GM21360 (cell line): ENCODE data around the gene TMEM33.
"Not testable (repeated sequence)": the region's sequence is repeated elsewhere in the genome, so short reads cannot be mapped to it uniquely, and the experiment has no call there.

ENCODE experiments used
- ATAC-seq: cut with Tn5 transposase; IDR thresholded peaks from one replicate; pipeline ENCODE4 v1.9.1; 2021; ENCODE audit warnings: mild to moderate bottlenecking, moderate library complexity; ENCODE audit not compliant: unreplicated experiment

TMEM33 gene, protein sequence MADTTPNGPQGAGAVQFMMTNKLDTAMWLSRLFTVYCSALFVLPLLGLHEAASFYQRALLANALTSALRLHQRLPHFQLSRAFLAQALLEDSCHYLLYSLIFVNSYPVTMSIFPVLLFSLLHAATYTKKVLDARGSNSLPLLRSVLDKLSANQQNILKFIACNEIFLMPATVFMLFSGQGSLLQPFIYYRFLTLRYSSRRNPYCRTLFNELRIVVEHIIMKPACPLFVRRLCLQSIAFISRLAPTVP

DNA sequence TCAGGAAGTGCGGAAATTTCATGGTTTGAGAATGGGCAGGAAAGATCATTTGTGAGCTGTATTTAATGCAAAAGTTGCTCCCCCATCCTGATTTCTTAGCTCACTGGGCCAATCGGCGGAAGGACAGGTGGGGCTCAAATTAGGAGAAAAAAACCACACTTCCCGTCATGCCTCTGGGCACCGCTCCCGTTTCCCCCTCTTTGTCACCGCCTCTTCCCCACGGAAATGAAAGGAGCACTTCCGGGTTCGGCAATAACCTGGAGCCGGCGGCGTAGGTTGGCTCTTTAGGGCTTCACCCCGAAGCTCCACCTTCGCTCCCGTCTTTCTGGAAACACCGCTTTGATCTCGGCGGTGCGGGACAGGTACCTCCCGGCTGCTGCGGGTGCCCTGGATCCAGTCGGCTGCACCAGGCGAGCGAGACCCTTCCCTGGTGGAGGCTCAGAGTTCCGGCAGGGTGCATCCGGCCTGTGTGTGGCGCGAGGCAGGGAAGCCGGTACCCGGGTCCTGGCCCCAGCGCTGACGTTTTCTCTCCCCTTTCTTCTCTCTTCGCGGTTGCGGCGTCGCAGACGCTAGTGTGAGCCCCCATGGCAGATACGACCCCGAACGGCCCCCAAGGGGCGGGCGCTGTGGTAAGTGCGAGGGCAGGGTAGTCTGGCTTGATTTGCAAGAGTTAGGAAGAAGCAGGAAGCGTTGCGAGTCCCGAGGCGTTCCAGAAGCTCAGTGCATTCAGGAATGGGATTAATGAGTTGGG is at the start of gene TMEM33:
Gene TMEM33 (plus strand): TSS at position 529 of the 751 bp plus-strand sequence. CDS start 56 bp downstream, at position 585.
- ATAC-seq, result peak; percentile 90

DNA sequence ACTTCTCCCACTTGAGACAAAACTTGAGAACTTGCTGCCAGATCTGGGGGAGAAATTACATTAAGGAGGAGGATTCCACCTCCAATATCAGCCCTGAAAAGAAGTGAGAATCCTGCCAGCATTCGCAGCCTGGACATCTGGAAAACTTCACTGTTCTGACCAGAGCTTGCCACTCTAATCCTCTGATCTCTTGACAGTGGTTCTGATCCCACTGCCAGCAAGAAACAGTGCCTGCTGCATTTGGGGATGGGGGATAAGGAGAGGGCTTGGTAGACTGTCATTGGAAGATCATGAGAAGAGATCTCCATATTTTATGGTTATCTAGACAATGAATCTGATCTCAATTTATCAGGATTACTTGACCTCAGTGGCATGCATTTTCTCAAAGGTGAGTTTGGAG is 49.8 kb upstream of the TMEM33 start:
- no peak for ATAC-seq

DNA sequence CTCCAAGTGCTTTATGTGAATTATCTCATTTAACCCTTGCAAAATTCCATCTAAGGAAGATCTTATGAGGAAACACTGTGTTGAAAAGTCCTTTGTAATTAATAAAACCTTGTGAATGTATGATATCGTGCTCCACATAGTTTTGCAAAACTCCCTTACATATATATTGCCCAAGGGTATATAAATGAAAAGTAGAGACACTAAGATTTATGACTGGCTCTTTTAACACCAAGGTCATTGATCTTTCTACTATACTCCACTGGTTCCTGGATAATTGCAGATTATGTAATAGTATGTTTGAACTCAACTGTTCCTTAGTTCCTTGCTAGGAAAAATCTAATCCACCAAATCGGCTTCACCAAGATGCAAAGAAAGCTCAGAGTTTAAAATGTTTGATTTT is 48.0 kb upstream of the TMEM33 start:
- ATAC-seq, result no peak

DNA sequence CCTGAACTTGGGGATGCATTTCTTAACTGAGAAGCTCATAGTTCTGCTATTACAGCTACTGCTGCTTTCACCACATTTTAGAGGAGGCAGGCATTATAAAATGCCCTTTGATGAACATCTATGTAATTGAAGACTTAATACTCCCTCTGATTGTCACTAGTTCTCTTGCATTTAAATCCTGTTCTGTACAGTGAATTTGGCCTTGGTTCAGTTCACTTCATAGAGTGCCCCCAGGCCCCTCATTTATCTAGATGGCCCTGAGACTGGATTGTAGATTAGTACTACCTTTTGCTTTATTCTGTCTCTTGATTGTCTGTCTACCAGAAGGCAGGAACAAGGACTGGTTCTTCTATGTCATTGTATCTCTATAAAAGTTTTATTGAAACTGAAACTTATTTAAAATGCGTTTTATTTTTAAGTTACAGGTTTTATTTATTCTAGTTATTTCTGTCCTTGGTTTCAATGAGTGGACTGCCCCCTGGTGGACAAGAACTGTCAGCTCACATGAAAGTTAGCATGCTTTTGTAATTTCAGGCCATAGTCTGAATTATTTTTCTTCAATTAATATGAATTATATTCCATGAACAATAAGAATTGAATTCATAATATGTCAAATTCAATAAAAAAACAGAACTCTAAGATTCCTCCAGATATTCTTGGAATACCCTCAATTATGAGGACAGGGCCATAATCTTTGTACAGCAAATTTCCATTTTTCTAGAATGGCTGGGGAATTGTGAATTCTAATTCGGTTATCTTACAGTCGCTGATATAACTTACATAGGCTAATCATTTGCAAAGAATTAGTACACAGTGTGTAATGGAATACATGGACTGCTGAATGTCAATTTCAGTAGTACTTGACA is 47.2 kb upstream of the TMEM33 start:
- no peak for ATAC-seq

DNA sequence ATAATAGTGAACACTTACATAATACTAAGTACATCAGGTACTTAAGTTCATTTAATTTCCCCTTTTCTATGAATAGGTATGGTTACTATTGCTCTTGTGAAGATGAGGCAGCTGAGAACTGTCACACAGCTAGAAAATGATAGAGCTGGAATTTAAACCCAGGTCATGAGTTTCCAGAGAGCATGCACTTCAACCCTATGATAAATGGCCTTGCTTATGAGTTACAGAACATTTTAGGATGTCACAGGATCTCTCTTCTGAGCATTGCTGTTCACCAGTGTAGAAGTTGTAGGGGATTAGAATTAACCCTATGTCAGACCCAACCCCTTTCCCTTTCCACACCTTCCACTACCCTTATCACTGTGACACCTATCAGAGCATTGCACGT is 46.5 kb upstream of the TMEM33 start:
- no peak for ATAC-seq

DNA sequence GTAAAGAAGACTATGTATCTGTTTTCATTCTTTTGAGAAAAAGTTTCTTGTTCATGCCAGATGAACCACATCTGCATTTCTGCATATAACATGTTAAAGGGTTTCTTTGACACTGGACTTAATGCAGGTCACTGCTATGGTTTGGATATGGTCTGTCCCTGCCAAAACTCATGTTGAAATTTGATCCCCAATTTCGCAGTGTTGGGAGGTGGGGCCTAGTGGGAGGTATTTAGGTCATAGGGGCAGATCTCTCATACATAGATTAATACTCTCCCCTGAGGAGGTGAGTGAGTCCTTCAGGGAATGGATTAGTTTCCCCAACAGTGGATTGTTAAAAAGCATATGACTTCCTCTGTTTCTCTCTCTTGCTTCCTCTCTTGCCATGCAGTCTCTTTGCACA is 45.9 kb upstream of the TMEM33 start:
- no peak for ATAC-seq

DNA sequence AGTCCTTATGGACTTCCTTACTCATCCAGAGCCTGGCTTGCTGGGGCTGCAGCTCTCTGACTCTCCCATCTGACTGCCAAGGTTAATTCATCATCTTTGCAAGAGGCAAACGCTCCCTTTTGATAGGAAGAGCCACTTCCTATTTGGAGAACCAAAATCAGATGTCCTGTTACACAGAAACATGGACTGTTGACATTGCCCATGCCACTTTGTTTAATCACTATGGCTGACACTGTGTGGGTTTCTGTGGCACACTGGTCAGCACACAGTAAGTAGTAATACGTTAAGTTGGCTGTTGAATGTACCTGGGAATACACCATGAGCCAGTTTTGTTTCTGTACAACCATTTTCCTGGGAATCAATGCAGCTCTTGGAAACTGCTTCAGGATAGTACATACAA is 45.1 kb upstream of the TMEM33 start:
- no peak for ATAC-seq

DNA sequence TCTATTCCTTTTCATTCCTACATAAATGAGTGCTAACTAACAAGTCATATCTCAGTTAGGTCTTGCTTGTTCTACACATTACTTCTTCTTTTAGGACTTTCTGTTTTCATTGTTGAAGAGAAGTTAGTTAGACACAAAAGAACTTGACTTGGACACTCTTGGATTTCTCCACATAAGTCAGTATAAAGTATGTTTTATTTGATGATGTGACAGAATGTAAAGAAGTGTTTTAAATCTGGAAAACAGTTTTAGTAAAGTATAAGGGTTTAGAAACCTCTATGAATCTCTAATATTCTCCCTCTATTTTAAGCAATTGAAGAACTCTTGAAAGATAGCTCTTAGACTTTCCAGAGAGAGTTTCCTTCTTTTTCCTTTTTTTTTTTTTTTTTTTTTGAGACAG is 38.6 kb upstream of the TMEM33 start:
- ATAC-seq, result no peak

DNA sequence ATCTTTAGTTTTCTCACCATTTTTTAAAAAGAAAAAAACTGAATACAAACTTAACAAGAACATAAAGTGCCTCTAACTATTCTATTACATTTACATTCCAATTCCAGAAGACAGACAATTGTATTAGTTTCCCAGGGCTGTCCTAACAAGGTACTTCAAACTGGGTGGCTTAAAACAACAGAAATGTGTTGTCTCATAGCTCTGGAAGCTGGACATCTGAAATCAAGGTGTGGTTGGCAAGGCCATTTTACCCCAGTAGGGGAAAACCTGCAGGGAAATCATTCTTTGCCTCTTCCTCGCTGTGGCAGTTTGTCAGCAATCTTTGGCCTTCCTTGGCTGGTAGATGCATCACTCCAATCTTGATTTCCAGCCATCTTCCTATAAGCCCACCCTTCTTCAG is 37.5 kb upstream of the TMEM33 start:
- ATAC-seq, result no peak

DNA sequence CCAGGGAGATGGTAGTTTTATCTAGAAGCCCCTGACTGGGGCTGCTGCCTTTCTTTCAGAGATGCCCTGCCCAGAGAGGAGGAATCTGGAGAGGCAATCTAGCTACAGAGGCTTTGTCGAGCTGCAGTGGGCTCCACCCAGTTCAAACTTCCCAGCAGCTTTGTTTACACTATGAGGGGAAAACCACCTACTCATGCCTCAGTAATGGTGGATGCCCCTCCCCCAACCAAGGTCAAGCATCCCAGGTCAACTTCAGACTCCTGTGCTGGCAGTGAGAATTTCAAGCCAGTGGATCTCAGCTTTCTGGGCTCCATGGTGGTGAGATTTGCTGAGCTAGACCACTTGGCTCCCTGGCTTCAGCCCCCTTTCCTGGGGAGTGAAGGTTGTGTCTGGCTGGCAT is 26.1 kb upstream of the TMEM33 start:
- not testable (repeated sequence) for ATAC-seq

DNA sequence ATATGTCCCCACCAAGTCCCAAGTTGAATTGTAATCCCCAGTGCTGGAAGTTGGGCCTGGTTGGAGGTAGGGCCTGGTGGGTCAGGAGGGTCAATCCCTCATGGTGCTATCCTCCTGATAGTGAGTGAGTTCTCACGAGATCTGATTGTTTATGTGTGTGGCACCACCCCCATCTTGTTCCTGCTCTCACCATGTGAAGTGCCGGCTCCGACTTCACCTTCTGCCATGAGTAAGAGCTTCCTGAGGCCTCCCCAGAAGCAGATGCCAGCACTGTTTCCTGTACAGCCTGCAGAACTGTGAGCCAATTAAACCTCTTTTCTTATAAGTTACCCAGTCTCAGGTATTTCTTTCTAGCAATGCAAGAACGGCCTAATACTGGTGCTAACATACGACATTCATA is 22.7 kb upstream of the TMEM33 start:
- ATAC-seq, result no peak

DNA sequence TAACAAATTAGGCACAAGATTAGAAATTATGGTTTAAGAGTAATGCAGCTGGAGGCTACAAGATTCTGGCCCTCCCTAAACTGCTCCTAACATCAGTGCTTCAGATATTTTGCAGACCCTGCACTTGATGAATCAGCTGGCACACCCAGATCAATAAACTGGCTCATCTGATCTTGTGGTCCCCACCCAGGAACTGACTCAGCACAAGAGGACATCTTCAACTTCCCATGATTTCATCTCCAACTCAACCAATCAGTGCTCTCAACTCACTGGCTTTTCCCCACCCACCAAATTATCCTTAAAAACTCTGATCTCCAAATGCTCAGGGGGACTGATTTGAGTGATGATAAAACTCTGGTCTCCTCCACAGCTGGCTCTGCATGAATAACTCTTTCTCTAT is 21.7 kb upstream of the TMEM33 start:
- no peak for ATAC-seq

DNA sequence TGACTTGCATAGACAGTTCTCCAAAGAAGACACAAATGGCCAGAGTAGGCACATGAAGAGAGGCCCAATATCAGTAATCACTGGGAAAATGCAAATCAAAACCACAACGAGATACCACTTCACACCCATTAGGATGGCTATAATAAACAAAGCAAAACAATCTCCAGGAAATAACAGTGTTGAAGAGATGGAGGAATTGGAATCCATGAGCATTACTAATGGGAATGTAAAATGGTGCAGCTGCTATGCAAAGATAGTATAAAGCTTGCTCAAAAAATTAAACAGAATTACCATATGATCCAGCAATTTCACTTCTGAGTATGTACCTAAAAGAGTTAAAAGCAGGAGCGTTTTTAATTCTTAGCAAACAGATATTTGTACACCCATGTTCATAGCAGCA is 17.0 kb upstream of the TMEM33 start:
- ATAC-seq, result no peak

DNA sequence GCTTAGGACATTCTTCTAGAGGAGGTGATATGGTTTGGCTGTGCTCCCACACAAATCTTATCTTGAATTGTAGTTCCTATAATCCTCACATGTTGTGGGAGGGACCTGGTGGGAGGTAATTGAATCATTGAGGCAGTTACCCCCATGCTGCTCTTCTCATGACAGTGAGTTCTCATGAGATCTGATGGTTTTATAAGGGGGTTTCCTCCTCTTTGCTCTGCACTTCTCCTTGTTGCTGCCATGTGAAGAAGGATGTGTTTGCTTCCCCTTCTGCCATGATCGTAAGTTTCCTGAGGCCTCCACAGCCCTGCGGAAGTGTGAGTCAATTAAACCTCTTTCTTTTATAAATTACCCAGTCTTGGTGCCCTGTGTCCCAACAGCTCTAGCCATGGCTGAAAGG is 14.8 kb upstream of the TMEM33 start:
- not testable (repeated sequence) for ATAC-seq

DNA sequence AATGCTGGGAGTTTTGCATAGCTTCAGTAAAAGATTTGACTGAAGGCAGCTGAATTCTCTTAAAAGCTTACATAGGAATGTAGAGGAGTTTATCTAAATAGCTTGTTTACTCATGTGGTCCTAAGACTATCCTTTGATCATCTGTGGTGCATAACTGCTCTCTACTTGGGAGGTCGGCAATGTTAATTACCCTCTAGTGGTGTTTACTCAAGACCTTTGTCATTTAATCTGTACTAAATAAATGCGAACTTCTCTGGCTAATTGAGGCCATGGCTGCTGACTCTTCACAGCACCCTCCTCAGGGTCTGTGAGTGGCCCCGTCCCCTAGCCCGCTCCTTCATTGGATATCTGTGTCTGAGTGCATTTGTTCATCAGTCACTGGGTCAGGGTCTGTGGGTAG is 13.8 kb upstream of the TMEM33 start:
- no peak for ATAC-seq

DNA sequence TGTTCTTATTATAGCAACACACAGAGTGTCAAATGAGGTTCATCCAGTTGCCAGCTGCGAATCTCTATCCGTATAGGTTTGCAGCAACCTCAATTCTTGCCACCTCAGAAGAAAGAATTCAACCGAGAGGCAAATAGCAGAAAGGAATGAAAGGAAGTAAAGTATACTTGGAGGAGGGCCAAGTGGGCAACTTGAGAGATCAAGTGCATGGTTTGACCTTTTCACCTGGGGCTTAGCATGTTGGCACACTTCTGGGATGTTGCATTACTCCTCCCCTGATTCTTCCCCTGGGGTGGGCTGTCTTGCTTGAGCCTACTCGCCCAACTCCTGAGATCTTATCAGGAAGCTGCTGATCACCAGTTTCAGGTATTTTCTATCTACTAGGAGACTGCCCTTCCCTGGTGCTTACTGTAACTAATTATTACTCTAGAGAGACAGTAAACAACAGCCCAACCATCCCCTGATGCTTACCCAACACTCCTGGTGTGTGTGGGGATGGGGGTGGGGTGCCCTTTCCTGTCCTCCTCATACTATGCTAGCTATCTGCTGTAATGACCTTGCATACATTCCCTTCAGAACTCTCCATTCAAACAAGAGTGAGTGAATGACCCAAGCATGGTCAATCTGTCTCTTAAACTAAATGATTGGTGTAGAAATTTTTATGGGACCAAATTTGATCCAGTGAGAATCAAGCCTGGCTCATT is 7.3 kb upstream of the TMEM33 start:
- ATAC-seq, result no peak

DNA sequence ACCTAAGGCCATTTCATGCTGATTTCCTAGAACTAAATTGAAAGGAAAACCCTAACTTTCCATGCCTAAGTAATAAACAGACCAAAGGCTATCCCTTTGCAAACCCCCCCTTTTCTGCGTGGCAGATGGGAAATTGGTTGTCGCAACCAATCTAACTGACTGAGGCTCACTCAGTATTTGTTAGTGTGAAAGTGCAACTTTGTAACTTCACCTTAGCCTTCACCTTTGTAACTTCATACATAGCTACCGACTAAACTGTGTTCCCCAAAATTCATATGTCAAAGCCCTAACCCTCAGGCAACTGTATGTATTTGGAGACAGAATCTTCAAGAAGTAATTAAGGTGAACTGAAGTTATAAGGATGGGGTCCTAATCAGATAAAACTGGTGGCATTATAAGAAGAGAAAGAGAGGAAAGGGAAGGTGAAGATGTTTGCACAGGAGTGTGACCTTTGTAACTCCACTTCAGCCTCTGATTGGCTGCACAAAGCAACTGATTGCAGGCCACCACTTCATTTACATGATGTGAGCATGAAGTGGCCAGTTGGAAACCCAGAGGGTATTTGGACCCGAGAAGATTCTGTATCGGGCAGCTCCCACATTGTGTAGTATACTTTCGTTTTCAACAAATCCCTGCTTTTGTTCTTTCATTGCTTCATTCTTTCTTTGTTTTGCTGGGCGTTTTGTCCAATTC is 4.9 kb upstream of the TMEM33 start:
- no peak for ATAC-seq

DNA sequence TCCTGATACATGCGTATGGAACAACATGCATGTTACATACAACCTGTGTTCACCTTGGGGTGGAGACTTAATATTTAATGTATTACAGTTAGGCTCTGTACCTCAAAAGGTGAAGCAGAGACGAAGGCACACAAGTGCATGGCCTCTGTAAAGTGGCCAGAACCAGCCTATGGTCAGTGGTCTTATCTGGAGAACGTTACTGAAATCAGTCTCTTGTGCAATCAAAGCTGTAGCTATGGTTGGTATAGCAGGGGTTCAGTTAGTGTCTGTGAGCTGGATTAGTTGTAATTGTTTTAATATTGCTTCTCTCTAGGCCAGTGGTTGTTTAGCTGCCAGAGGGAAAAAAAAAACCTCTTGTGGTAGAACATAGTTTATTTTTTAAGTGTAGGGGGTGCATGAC is 2.2 kb upstream of the TMEM33 start:
- ATAC-seq, result no peak

DNA sequence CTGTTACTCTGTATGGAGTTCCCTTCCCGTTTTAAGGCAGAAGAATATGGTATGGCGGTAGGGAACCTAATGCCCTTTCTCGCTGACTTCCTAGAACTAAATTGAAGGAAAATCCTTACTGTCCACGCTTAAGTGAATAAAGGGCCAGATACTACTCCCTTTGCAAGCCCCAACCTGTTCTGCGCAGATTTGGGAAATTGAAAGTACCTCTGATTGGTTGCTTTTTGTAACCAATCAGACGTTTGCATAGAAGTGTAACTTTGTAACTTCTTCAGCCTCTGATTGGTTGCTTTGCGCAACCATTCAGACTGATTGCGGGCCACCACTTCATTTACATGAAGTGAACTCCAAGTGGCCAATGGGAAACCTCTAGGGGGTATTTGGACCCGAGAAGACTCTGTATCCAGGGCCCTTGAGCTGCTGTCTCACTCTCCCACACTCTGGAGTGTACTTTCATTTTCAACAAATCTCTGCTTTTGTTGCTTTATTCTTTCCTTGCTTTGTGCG is 1.2 kb upstream of the TMEM33 start:
- ATAC-seq, result no peak

DNA sequence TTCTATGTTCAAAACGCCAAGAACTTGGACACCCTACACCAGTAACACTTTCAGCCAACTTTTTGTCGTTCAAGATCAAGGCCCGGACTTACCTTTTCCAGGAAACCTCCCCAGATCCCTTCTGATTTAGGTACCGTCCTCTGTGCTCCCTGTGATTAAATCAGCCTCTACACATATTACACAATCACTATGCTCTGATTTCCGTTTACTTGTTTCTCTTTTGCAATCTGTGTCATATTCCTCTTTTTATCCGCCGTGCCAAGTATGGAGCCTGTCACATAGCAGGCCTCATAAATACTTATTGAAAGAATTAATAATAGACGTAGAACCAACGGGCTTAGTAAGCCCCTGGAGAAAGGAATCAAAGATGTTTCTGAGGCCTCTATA is 722 bp upstream of the TMEM33 start:
- ATAC-seq, result no peak
